ENCODE measurements around the gene FBXO36.
"Not testable (repeated sequence)": the region's sequence is repeated elsewhere in the genome, so short reads cannot be mapped to it uniquely, and the experiment has no call there.

Gene FBXO36

GRCh38 chr2:229910832-229911412 lies 11.4 kb upstream of the FBXO36 start:
- no peak for DNase-seq (ENCODE audit: low read depth, low spot score)

GRCh38 chr2:229914171-229914570 lies 8.1 kb upstream of the FBXO36 start:
- DNase-seq (ENCODE audit: low read depth, low spot score), result no peak

GRCh38 chr2:229917793-229918192 lies 4.5 kb upstream of the FBXO36 start:
- DNase-seq (ENCODE audit: low read depth, low spot score), result no peak

- DNase-seq (ENCODE audit: low read depth, low spot score), result peak; percentile 9
These were observed 2.2 kb upstream of the FBXO36 start for GRCh38 chr2:229920011-229920641.

GRCh38 chr2:229921101-229921891 lies 1.0 kb upstream of the FBXO36 start:
- DNase-seq (ENCODE audit: low read depth, low spot score), result peak; percentile 31

- DNase-seq (ENCODE audit: low read depth, low spot score), result peak; percentile 74
These were observed 333 bp upstream of the FBXO36 start, which contains the start of gene TRIP12 for GRCh38 chr2:229921892-229922448. Gene TRIP12, minus strand, starts transcription at chr2:229922009. Its CDS starts 41,930 bp downstream, at chr2:229880079.

- not testable (repeated sequence) for DNase-seq (ENCODE audit: low read depth, low spot score)
These were observed 2.2 kb downstream of the FBXO36 start for GRCh38 chr2:229924541-229924940.

GRCh38 chr2:229925201-229925600 lies 2.9 kb downstream of the FBXO36 start:
- DNase-seq (ENCODE audit: low read depth, low spot score), result no peak

- no peak for DNase-seq (ENCODE audit: low read depth, low spot score)
These were observed 5.6 kb downstream of the FBXO36 start for GRCh38 chr2:229927817-229928321.

- DNase-seq (ENCODE audit: low read depth, low spot score), result no peak
These were observed 8.4 kb downstream of the FBXO36 start for GRCh38 chr2:229930656-229931055.

- DNase-seq (ENCODE audit: low read depth, low spot score), result no peak
These were observed 8.9 kb downstream of the FBXO36 start for GRCh38 chr2:229931241-229931640.

GRCh38 chr2:229937537-229937936 lies 15.2 kb downstream of the FBXO36 start:
- DNase-seq (ENCODE audit: low read depth, low spot score), result no peak

- DNase-seq (ENCODE audit: low read depth, low spot score), result no peak
These were observed 20.4 kb downstream of the FBXO36 start for GRCh38 chr2:229942671-229943070.

GRCh38 chr2:229943171-229943570 lies 20.9 kb downstream of the FBXO36 start:
- no peak for DNase-seq (ENCODE audit: low read depth, low spot score)

- no peak for DNase-seq (ENCODE audit: low read depth, low spot score)
These were observed 21.6 kb downstream of the FBXO36 start for GRCh38 chr2:229943770-229944449.

GRCh38 chr2:229945975-229946374 lies 23.7 kb downstream of the FBXO36 start:
- no peak for DNase-seq (ENCODE audit: low read depth, low spot score)

- DNase-seq (ENCODE audit: low read depth, low spot score), result no peak
These were observed 25.2 kb downstream of the FBXO36 start for GRCh38 chr2:229947544-229947943.

- no peak for DNase-seq (ENCODE audit: low read depth, low spot score)
These were observed 30.0 kb downstream of the FBXO36 start for GRCh38 chr2:229952256-229952835.

GRCh38 chr2:229955663-229956062 lies 33.4 kb downstream of the FBXO36 start:
- no peak for DNase-seq (ENCODE audit: low read depth, low spot score)

GRCh38 chr2:229956491-229956890 lies 34.2 kb downstream of the FBXO36 start:
- DNase-seq (ENCODE audit: low read depth, low spot score), result no peak

- not testable (repeated sequence) for DNase-seq (ENCODE audit: low read depth, low spot score)
These were observed 41.3 kb downstream of the FBXO36 start for GRCh38 chr2:229963596-229963995.

Measured in activated CD4-positive, CD25-positive, alpha-beta regulatory T cell treated with anti-CD3 and anti-CD28 coated beads, Interleukin-2, amount 50 U/mL, for 16 hours (primary cell).